IPS-18c (cell line): ENCODE results near the gene MCF2L2.

Source experiments
- H3K4me3 ChIP-seq: 2 replicates; pipeline ENCODE4 v1.7.0; 2013; ENCODE audit warnings: low read depth, mild to moderate bottlenecking, low read length, moderate library complexity; ENCODE audit not compliant: insufficient read depth
- H3K9me3 ChIP-seq: one replicate; pipeline ENCODE4 v1.6.1; 2013; ENCODE audit warnings: mild to moderate bottlenecking, low read length, moderate library complexity; ENCODE audit not compliant: control insufficient read depth, insufficient read depth

MCF2L2 gene

GRCh38 chr3:183275418-183275817, 153.0 kb downstream of the MCF2L2 start:
- no peak overlapping the region for H3K4me3 ChIP-seq
- no peaks in the 10 kb centered on the region for H3K9me3 ChIP-seq

- no peaks in the 10 kb centered on the region for H3K9me3 ChIP-seq
- no peak overlapping the region for H3K4me3 ChIP-seq
Measured at GRCh38 chr3:183274609-183275008, 153.8 kb downstream of the MCF2L2 start.

DNA sequence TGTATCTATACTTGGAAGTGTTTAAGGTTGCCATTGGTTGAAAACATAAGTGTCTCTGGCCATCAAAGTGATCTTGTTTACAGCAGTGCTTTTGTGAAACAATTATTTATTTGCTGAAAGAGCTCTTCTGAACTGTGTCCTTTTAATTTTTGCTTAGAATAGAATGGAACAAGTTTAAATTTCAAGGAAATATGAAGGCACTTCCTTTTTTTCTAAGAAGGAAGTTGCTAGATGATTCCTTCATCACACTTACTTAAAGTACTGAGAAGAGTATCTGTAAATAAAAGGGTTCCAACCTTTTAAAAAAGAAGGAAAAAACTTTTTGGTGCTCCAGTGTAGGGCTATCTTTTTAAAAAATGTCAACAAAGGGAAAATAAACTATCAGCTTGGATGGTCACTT, 155.6 kb downstream of the MCF2L2 start:
- Histone ChIP-seq H3K4me3 (no peak overlapping the region), H3K9me3 (no peaks in the 10 kb centered on the region)

DNA sequence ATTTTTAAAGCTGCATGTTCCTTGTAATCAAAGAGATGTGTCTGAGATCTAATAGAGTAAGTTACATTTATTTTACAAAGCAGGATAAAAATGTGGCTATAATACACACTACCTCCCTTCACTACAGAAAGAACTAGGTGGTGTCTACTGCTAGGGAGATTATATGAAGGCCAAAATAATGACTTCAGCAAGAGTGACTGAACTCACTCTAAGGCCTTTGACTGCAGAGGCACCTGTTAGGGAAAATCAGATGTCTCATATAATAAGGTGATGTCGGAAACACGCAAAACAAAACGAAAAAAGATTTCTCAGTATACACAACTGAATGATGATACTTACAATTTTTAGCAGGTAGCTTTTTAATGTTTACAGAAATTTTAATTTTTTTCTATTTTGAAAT, 156.3 kb downstream of the MCF2L2 start:
- Histone ChIP-seq H3K9me3 (no peaks in the 10 kb centered on the region), H3K4me3 (no peak overlapping the region)

DNA sequence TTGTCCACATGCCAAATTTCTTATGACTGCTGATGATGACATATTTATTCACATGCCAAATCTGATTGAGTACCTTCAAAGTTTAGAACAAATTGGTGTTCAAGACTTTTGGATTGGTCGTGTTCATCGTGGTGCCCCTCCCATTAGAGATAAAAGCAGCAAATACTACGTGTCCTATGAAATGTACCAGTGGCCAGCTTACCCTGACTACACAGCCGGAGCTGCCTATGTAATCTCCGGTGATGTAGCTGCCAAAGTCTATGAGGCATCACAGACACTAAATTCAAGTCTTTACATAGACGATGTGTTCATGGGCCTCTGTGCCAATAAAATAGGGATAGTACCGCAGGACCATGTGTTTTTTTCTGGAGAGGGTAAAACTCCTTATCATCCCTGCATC, 158.1 kb downstream of the MCF2L2 start:
- H3K9me3 ChIP-seq = no peaks in the 10 kb centered on the region
- no peak overlapping the region for H3K4me3 ChIP-seq

DNA sequence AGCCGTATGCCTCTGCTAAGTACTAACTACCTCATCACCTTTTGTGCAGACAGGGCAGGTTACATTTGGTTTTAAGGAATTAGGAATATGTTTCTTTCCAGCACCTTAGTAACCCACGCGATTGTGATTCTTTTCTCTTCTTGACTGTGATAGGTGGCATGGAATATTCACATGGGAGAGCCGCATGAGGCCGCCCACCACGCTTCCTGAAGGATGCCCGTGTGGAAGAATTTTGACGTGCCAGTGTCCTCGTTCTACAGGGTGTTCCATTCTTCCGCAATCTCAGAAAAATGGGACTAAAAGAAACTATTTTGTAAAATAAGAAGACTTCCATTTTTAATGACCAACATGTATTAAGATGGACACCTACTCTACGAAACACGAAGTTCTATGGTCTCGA, 159.1 kb downstream of the MCF2L2 start:
- no peak overlapping the region for H3K4me3 ChIP-seq
- H3K9me3 ChIP-seq = no peaks in the 10 kb centered on the region

DNA sequence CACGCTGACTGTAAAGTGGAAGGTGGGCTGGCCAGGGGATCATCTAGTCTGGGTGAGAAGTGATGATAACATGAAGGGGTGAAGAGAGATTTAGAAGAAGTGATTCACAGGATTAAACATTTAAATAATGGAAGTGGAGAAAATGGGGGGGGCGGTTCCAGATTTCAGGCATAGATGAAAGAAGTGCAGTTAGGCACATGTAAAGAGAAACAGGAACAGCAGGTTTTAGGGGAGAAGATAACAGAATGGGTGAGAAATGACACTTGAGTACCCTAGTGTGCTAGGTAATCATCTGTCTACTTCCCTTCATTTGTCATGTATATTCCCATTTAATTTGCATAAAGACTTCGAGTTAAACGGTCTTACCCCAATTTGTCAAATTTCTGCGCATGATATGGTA, 160.1 kb downstream of the MCF2L2 start:
- Histone ChIP-seq H3K9me3 (no peaks in the 10 kb centered on the region), H3K4me3 (no peak overlapping the region)

DNA sequence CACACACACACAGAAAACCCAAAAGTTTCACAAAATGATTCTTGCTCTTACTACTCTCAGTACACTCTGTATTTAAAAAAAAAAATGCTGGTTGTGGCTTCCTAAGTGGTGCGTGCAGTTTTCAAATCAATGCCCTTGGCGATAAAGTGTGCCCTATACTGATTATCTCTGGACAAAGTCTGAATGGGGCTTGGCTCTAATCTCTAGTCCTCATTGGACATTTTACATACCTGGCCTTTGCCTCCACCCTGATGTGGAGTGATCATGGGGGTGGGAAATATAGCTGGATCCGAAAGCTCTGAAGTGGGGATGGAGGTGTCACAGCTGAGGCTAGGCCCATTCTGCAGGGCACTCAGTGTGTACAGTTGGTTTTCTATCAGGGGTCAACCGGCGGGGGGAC, 161.3 kb downstream of the MCF2L2 start:
- H3K9me3 ChIP-seq = no peaks in the 10 kb centered on the region
- H3K4me3 ChIP-seq = no peak overlapping the region

- Histone ChIP-seq H3K4me3 (no peak overlapping the region), H3K9me3 (no peaks in the 10 kb centered on the region)
Measured at GRCh38 chr3:183266454-183266853, 162.0 kb downstream of the MCF2L2 start.

DNA sequence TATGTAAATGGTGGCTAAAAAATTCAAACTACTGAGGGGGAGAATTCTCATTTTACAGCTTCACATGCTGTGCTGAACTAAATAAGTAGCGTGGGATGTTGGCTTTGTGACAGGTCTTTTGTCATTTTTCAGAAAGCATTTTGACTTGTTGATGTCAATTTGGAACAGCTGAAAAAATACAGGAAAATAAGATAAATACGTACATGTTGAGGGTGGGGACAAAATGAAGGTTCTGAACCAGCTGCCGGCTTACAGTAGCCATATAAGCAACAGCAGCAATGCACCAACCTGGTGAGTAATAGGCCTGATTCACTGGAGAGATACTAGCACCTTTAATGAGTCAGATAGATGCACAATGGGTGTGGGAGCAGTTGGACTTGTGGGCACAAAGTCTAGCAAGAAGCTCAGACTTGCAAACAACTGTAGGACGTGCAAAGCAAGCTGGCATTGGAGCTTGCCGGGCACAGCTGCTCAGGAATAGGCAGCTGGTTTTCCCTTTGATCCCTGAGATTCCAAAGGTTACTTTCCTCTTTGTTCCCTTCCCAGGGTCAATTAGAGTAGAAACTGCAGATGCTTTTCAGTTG, 162.5 kb downstream of the MCF2L2 start:
- Histone ChIP-seq H3K4me3 (no peak overlapping the region), H3K9me3 (no peaks in the 10 kb centered on the region)

DNA sequence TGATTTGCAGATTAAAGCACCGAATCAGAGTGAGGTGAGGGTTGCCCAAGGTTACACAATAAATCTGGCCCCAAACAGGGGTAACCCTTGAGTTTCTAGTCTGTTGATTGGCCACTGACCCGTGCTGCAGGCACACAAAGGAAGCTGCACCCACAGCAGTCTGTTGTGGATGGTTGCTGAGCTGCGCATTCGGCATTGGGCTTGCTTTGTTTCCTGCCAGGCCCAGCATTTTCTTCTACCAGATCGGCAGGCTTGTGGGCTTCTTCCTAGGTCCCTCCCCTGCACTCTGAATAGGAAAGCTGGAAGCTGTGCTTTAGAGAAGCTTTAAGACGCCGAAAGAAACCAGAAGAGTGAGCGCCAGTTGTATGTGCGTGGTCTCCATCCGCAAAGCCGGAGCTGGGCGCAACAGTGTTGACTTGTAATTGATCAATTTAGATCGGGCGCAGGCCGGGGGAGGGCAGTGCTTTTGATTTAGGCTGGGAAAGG, 163.2 kb downstream of the MCF2L2 start:
- Histone ChIP-seq H3K4me3 (peak overlapping the region; percentile 38), H3K9me3 (no peaks in the 10 kb centered on the region)

- Histone ChIP-seq H3K4me3 (no peak overlapping the region), H3K9me3 (no peaks in the 10 kb centered on the region)
Measured at GRCh38 chr3:183264268-183264667, 164.2 kb downstream of the MCF2L2 start.

GRCh38 chr3:183262875-183263378, 165.5 kb downstream of the MCF2L2 start:
- H3K4me3 ChIP-seq = no peak overlapping the region
- no peaks in the 10 kb centered on the region for H3K9me3 ChIP-seq

- H3K9me3 ChIP-seq = no peaks in the 10 kb centered on the region
- no peak overlapping the region for H3K4me3 ChIP-seq
Measured at GRCh38 chr3:183261151-183261724, 167.2 kb downstream of the MCF2L2 start.

GRCh38 chr3:183260167-183260904, 168.1 kb downstream of the MCF2L2 start:
- no peaks in the 10 kb centered on the region for H3K9me3 ChIP-seq
- no peak overlapping the region for H3K4me3 ChIP-seq

GRCh38 chr3:183259621-183260020, 168.8 kb downstream of the MCF2L2 start:
- Histone ChIP-seq H3K9me3 (no peaks in the 10 kb centered on the region), H3K4me3 (no peak overlapping the region)

GRCh38 chr3:183259087-183259486, 169.3 kb downstream of the MCF2L2 start:
- Histone ChIP-seq H3K4me3 (no peak overlapping the region), H3K9me3 (no peaks in the 10 kb centered on the region)

DNA sequence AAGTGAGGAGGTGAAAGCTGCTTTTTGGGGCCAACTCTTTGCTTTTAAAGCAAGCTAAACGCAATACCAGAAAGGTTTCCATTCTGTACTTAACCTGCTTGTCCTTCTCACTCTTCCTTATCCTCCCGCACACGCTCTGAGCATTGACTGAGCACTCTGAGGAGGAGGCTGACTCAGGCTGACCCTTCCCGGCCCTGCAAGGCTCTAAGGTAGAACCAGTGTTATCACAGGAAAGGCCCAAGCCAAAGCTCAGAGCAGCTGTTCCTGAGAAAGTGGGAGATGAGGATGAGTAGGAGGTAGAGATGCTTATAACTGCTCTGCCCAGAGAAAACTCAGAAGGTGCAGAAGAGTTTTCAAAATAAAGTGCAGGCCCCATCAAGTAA, 173.1 kb downstream of the MCF2L2 start:
- Histone ChIP-seq H3K4me3 (peak overlapping the region; percentile 38), H3K9me3 (no peaks in the 10 kb centered on the region)
